Spleen (tissue), 3 donors: Measurements from ENCODE around the gene CXCR6.

Source experiments
- POLR2A ChIP-seq, 3 donors: fragments of 450-650 bp; IDR thresholded peaks; one replicate each; pipeline ENCODE4 v1.5.1; 2017; ENCODE audit warnings: antibody characterized with exemption in 3 of 3, mild to moderate bottlenecking in 1 of 3
- POLR2AphosphoS5 ChIP-seq, 3 donors: sonication (generic); formaldehyde crosslinking; IDR thresholded peaks; one replicate each; pipeline ENCODE4 v1.5.1; 2017; ENCODE audit warnings: antibody characterized with exemption in 3 of 3

GRCh38 chr3:45980229-45980813, 37.1 kb downstream of the CXCR6 start:
- no peak for TF ChIP-seq POLR2A (IDR thresholded peaks at IDR 0.05)
- no peak for TF ChIP-seq POLR2AphosphoS5 (IDR thresholded peaks at IDR 0.05)
